Epithelial cell of prostate (primary cell): ENCODE data around the gene TSEN34.

ENCODE experiments used
- DNase-seq: peaks from one replicate; pipeline ENCODE4 v3.0.0-alpha.2; 2011; ENCODE audit warnings: low read depth, low spot score
- H3K27ac ChIP-seq: fragments of 450-650 bp; 2 replicates; pipeline ENCODE4 v1.5.1; 2017; ENCODE audit warnings: mild to moderate bottlenecking

The TSEN34 gene

GRCh38 chr19:54191011-54191810, at the start of gene TSEN34:
Gene TSEN34 (plus strand): TSS chr19:54191308. CDS start chr19:54191365, 57 bp downstream.
- no peak for DNase-seq
- H3K27ac ChIP-seq, result peak within 1 kb of the TSS; percentile 94

GRCh38 chr19:54141356-54141755, 49.8 kb upstream of the TSEN34 start:
- H3K27ac ChIP-seq, result no peak overlapping the region
- DNase-seq, result no peak

GRCh38 chr19:54142166-54142780, 48.8 kb upstream of the TSEN34 start:
- DNase-seq, result no peak
- H3K27ac ChIP-seq, result no peak overlapping the region

DNA sequence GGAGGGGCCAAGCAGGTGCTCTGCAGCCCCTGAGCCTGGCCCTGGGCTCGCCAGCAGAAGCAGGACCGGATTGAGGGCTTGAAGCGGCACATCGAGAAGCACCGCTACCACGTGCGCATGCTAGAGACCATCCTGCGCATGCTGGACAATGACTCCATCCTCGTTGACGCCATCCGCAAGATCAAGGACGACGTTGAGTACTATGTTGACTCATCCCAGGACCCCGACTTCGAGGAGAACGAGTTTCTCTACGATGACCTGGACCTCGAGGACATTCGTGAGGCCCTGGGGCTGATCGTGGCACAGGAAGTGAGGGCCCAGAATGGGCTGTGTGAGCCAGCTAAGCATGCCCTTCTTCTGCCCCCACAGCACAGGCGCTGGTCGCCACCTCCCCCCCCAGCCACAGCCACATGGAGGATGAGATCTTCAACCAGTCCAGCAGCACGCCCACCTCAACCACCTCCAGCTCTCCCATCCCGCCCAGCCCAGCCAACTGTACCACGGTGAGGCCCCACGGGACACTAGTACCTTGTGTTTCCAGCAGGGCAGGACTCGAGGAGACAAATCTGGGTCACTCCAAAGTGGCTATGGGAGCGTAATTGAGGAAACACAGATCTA, 45.5 kb upstream of the TSEN34 start:
- no peak overlapping the region for H3K27ac ChIP-seq
- no peak for DNase-seq

- no peak for DNase-seq
- H3K27ac ChIP-seq, result no peak overlapping the region
Measured at GRCh38 chr19:54147676-54148075, 43.4 kb upstream of the TSEN34 start.

GRCh38 chr19:54148158-54148557, 43.0 kb upstream of the TSEN34 start:
- no peak overlapping the region for H3K27ac ChIP-seq
- DNase-seq, result no peak

GRCh38 chr19:54149021-54149812, 41.9 kb upstream of the TSEN34 start:
- DNase-seq, result no peak
- H3K27ac ChIP-seq, result no peak overlapping the region

- DNase-seq, result no peak
- H3K27ac ChIP-seq, result no peak overlapping the region
Measured at GRCh38 chr19:54151362-54152035, 39.6 kb upstream of the TSEN34 start.

GRCh38 chr19:54152267-54152666, 38.8 kb upstream of the TSEN34 start:
- no peak overlapping the region for H3K27ac ChIP-seq
- DNase-seq, result no peak

GRCh38 chr19:54152878-54153524, 38.1 kb upstream of the TSEN34 start:
- no peak overlapping the region for H3K27ac ChIP-seq
- DNase-seq, result no peak

DNA sequence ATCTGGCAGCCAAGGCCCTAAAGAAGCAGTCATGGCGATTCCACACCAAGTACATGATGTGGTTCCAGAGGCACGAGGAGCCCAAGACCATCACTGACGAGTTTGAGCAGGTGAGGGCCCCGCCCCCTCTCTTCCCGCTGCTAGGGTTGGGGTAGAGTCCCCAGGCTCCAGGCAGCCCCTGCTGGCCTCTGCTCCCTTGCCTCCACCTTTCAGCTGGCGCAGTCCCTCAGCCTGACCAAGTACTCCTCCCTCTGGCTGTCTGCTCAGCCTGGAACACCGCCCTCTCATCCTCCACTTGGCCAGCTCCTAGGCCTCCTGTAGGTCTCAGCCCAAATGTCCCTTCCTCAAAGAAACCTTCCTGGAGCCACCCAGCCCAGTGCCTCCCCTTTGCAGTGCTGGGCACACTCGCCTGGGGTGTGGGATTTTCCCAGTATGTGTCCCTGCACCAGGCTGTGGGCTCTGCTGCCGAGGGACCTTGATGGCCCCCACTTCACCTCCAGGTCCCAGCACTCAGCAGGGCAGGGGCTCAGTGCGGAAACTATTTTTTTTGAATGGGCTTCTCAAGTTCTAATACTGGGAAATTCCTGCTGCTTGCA, 37.3 kb upstream of the TSEN34 start:
- peak overlapping the region; percentile 9 for H3K27ac ChIP-seq
- no peak for DNase-seq

DNA sequence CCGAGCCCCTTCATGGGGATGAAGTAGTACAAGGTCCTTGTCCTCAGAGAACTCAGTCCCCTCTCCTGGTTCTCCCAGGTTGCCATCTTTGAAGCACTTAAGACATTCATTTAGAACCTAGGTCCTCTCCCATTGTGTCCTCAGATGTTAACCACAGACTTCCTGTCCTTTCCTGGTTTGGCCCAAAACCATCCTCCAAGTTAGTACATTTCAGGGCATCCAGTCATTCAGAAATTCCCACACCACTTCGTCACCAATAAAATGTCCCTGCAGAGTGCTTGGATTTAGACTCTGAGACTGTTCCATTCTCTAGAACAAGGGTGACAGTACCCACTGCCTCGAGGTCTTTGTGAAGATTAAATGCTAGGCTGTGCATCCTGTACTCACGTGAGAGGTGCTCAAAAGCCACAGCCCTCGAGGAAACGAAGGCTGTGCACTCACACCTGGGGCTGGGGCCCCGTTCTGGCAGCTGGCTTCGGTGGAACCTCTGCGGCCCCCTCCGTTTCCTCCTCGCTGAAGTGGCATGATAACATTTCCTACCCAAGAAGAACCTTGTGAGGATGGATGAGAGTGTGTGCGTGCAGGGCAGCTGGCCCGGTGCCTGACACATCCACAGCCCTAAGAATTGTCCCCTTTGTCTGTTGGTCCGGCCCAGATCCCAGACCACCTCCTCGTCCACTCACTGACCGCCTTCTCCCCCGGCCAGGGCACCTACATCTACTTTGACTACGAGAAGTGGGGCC, 36.3 kb upstream of the TSEN34 start:
- peak overlapping the region; percentile 9 for H3K27ac ChIP-seq
- DNase-seq, result no peak

- no peak overlapping the region for H3K27ac ChIP-seq
- no peak for DNase-seq
Measured at GRCh38 chr19:54155694-54156093, 35.4 kb upstream of the TSEN34 start.

DNA sequence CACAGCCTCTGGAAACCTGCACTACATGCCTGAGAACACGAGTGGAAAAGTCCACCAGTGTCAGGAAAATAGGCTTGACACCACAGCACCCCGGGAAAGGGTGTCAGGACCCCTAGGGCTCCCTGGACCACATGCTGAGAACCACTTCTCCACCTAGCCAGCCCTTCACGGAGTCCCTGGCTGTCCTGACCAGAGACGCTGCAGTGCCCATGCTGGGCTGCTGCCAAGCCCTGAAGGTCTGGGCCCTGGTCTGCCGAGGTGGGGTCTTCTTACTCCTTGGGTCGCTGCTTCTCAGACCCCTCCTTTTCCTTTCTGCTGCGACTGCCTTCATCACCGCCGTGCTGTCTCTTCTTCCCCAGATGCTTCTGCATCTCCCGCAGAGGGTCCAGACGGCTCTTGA, 34.6 kb upstream of the TSEN34 start:
- no peak overlapping the region for H3K27ac ChIP-seq
- no peak for DNase-seq

GRCh38 chr19:54156953-54157352, 34.2 kb upstream of the TSEN34 start:
- no peak overlapping the region for H3K27ac ChIP-seq
- DNase-seq, result no peak

DNA sequence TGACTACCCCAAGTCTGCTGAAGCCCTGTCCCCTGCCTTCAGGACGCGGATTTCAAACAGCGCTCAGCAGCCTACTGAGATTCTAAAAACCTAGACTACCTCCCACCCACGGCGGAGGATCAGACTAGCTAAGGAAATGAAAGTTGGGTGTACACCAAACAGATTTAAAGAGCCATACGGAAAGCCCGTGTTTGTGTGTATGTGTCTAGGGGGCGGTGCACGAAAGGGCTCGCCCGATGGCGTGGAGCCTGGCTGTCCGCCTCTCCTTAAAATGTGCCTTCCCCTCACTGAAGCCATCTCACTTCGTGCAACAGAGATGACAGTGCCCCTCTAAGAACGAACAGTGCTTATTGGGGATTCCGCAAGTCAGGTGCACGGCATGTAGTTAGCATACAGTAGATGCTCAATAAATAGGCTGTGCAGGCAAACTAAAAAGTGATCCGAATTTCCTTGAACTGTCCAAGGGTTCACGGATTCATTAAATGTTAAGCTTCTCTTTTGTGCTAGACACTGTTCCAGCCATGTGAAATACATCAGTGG, 32.2 kb upstream of the TSEN34 start:
- peak overlapping the region; percentile 95 for H3K27ac ChIP-seq
- DNase-seq, result no peak

- DNase-seq, result peak; percentile 100
- H3K27ac ChIP-seq, result peak within 1 kb of the TSS; percentile 95
Measured at GRCh38 chr19:54159352-54160181, 31.5 kb upstream of the TSEN34 start, which contains the start of gene LENG1. Gene LENG1 (minus strand): TSS chr19:54159721. CDS start chr19:54159695, 26 bp downstream.
